ENCODE data around the gene KMT2A.
"Not testable (repeated sequence)": the region's sequence is repeated elsewhere in the genome, so short reads cannot be mapped to it uniquely, and the experiment has no call there.

The KMT2A gene

DNA sequence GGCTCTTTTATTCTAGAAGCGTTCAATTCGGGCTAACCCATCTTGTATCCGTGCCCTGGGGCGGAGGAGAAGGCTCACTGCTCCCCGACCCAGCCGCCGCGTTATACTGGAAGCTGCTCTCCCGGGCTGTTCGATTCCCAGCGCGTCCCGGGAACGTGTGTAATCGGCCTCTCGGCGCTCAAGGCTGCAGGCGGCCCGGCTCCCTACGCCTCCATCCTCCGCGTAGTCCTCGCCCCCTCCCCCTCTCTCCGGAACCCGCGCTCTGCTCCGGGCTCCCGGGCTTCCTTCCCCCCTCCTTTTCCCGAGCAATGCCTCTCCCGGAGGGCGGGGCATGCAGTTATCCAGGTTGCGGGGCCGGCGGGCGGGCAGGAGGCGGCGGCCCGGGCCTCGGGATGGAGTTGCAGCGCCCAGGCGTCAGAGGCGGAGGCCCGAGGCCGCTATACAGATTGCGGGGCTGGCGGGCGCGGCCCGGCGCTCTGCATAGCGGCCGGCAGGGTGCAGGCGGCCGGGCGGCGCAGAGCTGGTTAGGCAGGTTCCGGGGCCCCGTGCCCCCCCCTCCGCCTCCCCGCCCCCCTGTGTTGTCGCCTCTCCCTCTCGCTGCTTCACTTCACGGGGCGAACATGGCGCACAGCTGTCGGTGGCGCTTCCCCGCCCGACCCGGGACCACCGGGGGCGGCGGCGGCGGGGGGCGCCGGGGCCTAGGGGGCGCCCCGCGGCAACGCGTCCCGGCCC is at the start of gene KMT2A:
Gene KMT2A (plus strand): TSS at position 600 of the 732 bp plus-strand sequence. CDS start 21 bp downstream, at position 621.
- peak; percentile 93 for DNase-seq

DNA sequence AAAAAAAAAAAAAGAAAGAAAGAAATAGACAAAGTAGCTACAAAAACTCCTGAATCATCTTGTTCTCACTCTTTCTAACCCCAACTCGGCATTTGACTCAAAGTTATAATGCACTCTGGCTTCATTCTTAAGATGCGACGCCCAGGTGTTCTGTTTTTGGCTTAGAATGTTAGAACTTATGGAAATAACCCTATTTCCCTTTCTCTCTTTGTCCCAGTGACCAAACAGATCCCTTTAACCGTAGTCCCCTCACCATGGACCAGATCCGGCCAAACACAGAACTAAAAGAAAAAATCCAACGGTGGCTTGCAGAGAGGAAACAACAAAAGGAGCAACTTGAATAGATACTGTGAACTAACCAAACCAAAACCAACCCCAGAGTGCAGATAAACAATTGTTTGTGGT is 40.2 kb upstream of the KMT2A start:
- DNase-seq, result no peak

DNA sequence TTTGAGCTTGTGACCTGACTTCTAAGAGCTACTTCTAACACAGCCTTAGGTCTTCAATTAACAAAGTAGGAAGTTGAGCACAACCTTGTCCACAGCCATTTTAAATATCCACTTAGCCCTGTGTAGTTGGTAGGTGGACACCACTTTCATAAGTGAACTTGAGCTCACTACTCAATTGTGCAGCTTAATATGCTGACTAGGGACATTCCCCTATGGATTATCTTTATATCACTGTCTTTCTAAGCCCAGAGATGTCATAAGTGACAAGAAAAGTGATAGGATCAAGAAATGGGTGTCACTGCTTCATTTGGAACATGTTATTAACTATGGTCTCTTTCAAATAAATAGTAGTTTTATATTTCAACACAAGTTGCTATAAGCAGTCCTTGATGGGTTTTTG is 38.8 kb upstream of the KMT2A start:
- DNase-seq, result no peak

DNA sequence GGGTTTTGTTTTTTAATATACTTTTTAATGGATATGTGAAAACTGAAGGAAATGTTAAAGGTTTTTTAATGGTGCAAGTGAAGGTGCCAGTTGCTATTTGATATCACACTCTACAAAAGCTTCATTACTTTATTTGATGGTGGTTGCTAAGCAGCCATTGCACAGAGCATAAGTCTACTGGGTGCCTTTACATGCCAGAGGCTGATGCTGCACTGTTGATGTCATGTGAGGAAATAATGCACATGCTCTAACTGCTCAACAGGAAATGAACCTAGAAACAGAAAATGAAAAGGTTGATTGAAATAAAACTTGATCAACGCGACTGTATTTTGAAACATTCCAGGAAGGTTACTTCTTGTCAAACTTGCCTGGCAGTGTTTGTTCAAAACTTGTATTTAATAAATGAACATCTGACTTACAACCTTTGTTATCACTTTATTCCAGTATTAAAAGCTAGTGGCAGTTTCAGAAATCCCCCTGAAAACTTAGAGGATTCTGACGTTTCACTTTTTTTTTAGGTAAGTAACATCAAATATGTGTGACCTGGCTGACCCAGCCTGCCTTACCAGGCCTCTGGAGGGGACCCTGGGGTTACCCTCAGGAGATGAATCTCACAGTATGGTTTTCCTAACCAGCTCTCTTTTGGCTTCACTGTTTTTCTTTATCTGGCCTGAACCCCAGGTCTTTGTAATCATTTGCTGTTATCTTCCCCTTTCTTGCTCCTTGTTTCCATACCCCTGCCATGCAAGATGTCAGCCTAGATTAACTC is 37.3 kb upstream of the KMT2A start:
- DNase-seq, result peak; percentile 61

DNA sequence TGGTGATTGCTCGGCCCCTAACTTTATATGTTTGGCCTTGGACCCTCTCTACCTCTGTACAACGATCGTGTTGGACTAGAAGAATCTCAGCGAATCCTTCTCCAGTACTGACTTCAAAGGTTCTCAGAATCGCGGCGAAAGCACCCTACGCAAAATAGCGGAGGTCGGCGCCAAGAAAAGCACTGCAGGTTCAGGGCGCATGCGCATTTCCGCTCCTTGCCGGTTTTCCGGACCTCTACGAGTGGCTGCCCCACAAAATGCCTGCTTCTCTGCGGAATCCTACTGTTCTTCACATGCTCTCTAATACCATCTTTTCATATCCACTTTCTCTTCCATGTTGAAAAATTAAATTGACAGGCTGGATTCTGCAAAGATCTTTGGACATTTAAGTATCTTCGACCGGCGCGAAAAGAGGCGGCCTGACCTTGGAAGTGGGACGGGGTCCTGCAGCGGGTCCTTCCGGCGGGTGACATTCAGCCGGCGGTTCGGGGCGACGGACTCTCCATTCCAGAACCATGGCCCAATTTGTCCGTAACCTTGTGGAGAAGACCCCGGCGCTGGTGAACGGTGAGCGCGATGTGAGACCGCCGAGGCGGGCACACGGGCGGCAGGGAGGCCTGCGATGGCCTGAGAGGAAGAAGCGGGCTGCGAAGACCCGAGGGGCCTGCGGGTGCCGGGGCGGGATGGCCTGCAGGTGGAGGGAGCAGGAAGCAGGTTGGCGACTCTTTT is 35.0 kb upstream of the KMT2A start, which contains the start of gene ATP5MG:
Gene ATP5MG (plus strand): TSS at position 456 of the 729 bp plus-strand sequence. CDS start 60 bp downstream, at position 516.
- peak; percentile 94 for DNase-seq

DNA sequence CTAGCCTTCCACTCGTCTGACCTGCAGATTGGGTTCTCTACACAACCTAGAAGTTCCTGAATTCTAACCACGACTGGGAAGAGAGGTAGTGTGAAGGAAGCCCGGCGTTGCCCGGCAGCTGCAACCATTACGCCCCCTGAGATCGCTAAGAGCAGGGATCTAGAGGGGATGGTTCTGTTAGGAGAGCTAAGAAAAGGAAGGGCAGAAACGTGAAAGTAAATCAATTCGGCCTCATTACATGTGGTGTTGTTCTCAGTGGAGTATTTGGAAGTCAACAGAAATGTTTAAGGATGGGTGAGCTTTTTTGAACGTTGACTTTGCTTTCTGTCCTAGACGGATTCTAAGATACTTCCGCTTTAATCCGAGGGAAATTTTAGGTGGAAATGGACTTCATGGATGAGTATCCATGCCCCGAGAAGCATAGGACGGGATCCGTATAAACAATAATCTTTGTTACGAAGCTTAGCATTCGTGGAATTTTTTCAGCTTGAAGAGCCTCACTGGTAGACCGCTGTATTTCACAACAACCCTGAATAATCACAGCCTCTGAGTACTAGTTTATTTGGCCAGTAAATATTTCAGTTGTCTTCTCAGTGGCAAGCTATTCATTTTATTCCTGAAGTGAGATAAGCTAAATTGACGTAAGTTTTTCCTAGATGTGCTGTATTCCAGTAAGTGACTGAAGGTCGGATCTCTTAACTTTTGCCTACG is 34.3 kb upstream of the KMT2A start:
- DNase-seq, result no peak

DNA sequence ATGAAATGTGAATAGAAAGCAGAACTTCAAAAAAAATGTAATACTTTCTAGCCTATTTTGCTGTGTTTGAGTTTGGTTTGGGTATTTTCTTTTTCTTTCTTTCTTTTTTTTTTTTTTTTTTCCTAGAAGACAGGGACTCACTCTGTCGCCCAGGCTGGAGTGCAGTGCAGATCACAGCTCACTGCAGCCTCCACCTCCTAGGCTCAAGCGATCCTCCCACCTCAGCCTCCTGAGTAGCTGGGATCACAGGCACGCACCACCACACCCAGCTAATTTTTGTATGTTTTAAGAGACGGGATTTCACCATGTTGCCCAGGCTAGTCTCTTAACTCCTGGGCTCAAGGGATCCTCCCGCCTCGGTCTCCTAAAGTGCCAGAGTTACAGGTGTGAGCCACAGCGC is 33.7 kb upstream of the KMT2A start:
- not testable (repeated sequence) for DNase-seq

DNA sequence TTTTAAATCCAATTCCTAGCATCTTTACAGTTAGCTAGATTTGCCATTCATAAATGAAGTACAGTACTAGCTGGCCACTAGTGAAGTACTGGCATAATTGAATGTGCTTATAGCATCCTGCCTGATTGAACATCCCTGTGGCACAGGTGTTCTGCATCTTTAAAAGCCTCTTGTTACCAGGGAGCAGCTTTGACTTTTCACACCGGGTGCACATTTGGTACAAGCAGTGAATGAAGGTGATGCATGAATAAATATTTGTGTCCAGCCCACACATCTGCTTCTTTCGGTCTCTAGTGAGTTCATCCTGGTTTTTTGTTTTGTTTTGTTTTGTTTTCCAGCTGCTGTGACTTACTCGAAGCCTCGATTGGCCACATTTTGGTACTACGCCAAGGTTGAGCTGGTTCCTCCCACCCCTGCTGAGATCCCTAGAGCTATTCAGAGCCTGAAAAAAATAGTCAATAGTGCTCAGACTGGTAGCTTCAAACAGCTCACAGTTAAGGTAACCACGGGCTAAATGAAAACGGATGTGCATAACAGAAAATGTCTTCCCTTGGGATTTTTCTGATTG is 29.6 kb upstream of the KMT2A start:
- no peak for DNase-seq

DNA sequence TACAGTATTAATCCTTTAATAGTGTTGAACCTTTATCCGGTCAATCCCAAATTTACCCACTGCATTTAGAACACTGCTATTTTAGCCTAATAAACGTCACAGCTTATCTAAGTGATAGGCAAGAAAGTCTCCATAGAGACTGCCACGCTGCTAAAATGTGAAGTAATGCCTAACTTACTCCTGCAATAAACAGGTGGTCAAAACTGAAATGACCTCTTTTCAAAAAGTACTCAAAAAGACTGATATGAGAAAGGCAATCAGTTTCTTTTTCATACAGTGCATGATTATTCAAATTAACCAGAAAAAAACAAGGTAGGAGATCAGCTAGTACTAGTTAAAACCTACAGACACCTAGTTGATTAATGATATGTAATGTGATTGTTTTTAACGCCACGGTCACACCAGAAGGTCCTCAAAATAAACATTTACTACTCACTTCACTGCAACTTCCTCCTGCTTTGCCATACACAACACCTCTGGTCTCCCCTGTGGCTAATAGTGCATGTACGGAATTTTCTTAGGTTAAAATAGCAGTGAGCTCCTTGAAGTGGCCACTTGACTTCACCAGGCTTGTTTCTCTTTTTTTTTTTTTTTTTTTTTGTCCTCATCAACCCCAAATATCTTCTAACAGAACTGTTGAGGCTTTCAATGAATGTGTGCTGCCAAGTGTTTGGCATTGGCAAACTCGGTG is 26.1 kb upstream of the KMT2A start:
- no peak for DNase-seq

DNA sequence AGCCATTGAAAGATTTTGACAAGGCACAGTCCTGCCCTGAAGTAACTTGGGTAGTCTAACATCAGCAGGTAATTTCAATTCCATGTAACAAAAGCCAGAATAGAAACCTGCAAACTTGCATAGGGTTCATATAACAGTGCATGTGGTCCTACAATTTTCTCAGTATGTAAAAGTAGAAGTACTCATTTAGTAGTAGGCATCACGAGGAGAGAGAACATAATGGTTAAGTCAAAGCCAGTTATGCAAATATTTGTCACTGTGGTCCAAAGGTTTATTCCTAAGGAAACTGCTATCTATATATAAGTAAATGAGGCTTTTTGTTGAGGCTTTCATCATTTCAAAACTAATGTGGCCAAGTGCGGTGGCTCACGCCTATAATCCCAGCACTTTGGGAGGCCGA is 24.8 kb upstream of the KMT2A start:
- no peak for DNase-seq

DNA sequence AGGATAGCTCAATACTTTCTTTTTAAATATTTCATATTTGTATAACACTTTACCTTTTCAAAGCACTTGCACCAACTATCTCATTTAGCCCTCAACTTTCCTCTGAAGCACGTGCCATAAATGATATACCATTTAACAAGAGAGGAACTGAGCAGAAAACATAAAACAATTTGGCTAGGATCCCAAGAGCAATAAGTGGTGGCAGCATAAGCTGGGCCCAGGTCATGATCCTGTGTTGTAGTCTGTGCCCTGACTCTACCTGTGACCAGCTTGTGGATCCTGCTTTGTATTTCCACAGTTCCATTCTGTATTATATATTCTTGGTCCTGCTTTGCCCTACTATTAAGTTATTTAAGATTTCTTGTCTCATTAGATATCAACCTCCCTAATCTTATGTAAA is 23.4 kb upstream of the KMT2A start:
- DNase-seq, result no peak

DNA sequence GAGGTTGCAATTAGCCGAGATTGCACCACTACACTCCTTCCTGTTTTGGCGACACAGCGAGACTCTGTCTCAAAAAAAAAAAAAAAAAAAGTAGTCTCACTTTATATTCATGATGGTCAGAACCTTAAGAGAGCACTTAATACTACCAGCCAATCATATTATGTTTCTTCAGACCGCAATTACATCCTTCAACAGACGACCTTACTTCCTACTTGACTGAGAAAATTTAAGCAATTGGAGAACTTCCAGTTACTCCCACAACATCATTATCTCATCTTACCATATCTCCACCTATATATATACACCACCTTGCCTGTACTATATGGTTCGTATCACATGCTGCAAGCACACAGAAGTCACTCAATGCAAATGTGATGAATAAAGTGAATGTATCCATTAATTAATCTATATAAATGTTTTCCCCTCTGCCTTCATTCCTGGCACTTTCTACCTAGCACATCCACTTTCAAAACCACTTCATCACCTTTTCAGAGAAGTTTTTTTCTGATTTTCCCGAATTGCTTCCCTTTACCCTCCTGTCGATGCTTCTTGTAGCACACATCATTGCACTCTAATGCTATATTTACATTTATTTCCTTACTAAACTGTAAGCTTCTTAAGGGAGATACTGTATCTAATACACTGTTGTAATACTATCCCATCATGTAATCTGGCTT is 21.1 kb upstream of the KMT2A start:
- no peak for DNase-seq

DNA sequence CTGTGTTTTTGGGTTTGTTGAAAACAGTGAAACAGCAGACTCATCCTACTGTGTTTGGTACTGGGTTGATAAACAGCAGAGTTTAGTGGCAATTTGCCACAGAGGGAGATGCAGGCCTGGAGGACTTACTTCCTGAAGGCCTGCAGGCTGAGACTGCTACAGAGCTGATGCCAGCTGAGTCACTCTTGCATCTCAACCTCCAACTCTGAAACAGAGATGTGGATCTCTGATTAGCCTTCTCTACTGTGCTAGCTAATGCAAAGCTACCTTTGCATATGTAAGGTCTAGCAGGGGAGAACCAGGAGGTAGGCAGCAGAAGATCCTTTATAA is 20.6 kb upstream of the KMT2A start:
- DNase-seq, result peak; percentile 31

DNA sequence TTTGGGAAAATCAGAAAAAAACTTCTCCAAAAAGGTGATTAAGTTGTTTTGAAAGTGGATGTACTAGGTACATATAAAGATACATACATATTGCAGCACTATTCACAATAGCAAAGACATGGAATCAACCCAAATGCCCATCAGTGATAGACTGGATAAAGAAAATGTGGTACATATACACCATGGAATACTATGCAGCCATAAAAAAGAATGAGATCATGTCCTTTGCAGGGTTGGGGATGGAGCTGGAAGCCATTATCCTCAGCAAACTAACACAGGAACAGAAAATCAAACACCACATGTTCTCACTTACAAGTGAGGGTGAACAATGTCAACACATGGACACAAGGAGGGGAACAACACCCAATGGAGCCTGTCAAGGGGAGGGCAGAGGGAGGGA is 19.4 kb upstream of the KMT2A start:
- not testable (repeated sequence) for DNase-seq

DNA sequence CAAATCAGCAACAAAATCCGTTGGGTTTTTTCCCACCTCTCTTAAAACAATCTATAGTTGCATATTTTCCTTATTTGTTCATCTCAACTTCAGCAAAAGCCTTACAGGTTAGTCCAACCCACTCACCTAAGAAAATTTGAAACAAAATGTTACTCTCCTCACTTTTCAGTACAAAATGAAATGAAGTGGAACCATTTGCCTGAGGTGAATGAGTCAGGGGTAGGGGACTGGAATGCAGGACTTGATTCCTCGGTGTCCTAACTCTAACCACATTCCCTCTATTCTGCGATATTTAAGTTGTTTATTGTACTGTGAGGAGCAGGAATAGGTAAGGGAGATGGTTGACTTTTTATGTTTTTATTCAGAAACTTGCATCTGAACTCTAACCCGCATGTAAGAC is 18.5 kb upstream of the KMT2A start:
- no peak for DNase-seq

DNA sequence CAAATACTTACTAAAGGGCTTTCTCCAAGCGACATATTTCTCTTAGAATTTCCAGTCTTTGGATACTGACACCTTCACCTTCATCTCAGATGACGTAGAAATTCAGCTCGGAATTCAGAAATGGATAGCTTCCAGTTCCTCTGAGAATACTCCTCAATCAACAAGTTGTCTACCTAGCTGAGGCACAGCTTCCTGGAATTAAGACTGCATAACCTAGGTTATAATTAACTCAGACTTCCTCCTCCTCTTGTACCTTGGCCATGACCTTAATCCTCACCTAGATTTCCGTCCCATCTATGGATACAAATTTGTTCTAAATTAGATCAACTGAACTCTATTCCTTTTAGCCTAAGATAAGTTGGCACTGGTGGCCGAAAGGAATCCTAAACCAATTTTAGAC is 17.5 kb upstream of the KMT2A start:
- DNase-seq, result no peak

DNA sequence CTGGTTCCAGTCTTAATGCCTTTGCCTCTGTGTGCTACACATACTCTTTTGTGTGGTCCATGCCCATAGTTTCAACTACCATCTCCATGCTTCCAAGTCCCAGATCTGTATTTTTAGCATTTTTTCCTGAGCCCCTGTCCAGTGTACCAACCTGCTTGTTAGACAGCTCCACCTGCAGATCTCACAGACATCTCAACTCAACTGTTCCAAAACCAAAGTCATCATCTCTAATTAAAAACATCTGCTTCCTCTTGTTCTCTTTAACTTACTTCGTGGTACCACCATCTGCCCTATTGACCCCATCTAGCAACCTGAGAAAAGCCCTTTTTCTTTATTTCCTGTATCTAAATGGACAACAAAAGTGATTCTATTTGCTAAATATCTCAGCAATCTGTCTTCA is 8.6 kb upstream of the KMT2A start:
- no peak for DNase-seq

DNA sequence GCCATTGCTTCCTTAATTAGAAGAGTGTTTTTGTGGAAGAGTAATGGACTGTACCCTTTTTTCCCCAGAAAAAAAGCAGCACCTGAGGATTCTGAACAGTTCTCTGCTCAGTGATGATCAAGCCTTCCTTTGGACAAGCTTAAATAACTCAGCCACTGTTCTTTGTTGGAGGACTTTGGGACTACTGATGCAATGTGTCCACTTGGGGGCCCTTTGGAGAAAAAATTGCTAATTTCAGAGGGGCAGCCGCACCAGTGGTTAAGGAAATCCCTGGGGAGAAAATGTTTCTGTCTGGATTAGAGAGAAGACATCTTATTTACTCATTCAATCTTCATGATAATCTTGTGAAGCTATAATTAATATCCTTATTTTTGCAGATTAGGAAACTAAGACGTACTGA is 5.3 kb upstream of the KMT2A start:
- no peak for DNase-seq

DNA sequence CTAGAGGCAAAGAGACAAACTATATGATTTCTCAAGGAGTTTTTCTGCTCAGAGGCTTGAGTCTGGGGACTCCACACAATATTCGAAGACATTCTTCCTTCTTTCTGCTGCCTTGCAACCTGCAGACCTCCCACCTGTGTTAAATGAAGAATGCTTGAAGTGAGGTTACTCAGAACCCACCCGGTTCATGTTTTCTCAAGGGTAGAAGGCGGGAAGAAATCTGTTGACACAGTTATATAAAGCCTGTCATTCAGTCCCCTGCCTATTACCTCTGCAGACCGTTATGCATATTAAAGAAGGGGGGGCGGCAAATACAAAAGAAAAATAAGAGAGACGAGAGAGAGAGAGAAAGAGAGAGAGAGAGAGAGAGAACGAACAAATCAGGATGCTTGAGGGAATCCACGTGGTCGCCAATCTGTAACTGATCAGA is 2.2 kb upstream of the KMT2A start:
- no peak for DNase-seq

DNA sequence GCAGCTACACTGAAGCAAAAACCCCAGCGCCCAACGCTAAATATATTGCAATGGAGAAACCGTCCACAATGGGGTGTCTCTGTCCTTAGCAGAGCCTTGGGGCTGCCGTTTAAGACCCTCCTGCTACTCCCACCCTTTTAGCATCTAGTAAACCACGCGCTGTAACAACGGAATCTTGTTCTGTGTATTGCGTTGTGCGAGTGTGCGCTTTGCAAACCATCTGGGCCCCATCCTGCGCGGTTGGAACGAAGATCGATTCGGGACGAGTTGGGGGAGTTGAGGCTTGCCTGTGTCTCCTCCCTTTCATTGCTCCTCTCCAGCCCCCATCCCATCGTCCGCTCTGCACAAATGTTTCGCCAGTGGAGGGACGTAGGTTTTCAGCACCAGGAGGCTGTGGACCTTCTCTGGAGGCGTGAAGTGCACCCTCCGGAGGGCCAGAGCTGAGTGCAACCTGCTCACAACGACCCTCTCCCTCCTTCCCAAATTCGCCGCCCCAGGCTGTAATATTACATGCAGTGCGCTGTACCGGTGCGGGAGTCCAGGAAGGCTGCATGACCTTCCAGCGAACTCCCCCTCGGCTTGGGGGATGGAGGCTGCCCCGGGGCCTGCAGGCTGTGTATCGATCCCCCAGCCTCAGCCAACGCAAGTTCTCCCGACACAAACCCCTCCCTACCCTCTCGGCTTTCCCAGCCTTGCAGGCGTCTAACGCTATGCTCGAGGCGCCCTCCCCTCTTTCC is 1.6 kb upstream of the KMT2A start:
- DNase-seq, result peak; percentile 56

Data from CD4-positive, alpha-beta T cell treated with Interleukin-6 for 4 hours (primary cell).